ENCODE data around the gene RBM47.

The RBM47 gene

GRCh38 chr4:40623707-40624106, 6.0 kb downstream of the RBM47 start:
- DNase-seq (ENCODE audit: low spot score), result no peak

DNA sequence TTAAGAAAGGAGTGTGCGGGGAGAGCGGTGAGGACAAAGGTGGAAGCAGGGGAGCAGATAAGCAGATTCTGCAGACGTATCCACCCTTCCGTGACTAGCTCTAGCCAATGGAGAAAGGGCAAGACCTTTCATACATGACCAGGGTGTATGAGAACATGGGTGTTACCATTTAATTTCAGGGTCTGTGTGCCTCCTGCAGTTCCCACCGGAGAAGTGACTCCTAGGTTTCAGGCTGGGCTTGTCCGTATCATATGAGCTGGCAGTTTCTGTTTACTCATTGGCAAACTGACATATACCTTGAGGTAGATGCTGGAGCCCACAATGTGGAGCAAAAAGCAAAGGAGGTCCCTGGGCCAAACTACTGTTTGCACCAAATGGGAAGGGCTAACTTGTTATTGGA, 6.8 kb downstream of the RBM47 start:
- no peak for DNase-seq (ENCODE audit: low spot score)

- peak; percentile 84 for DNase-seq (ENCODE audit: low spot score)
These were observed 7.8 kb downstream of the RBM47 start for GRCh38 chr4:40621592-40622512.

DNA sequence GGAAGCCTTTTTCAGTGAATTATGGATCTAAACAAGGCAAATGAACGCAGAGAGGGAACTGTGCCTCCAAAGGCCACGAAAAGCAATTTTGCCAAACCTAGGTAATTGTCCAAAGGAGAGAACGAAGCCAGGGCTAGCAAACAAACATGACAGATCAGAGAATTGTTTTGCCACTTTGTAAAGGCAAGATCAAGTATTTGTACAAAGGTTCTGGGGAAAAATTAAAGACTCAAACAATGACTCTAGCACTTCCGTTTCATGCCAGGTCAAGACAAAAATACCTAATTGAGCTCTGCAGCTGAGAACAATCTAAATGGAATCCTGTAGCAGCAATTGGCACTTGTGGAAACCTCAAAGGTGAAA, 8.5 kb downstream of the RBM47 start:
- DNase-seq (ENCODE audit: low spot score), result no peak

DNA sequence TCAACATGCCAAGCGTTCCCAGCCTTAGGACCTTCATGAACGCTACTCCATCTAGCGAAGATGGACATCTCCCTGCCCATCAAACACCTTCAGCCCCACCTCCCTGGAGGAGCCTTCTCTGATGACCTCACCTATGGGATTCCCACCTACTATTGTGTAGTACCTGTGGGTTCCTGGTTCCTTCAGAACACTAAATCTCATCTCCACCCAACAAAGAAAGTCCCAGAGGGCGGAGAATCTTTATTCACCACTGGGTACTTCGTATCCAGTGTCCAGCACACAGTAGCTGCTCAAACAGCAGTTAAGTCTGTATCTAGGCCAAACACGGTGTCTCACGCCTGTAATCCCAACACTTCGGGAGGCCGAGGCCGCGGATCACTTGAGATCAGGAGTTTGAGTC, 10.1 kb downstream of the RBM47 start:
- DNase-seq (ENCODE audit: low spot score), result no peak

DNA sequence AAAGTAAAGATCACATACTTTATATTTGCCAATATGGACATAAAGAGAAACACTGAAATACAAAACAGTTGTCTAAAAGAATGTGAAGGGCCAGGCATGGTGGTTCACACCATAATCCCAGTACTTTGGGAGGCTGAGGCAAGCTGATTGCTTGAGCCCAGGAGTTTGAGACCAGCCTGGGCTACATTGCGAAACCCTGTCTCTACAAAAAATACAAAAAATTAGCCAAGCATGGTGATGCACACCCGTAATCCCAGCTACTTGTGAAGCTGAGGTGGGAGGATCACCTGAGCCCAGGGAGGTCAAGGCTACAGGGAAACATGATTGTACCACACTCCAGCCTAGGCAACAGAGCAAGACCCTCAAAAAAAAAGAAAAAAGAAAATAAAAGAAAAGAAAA, 11.8 kb downstream of the RBM47 start:
- DNase-seq (ENCODE audit: low spot score), result no peak

- DNase-seq (ENCODE audit: low spot score), result no peak
These were observed 15.6 kb downstream of the RBM47 start for GRCh38 chr4:40614031-40614430.

DNA sequence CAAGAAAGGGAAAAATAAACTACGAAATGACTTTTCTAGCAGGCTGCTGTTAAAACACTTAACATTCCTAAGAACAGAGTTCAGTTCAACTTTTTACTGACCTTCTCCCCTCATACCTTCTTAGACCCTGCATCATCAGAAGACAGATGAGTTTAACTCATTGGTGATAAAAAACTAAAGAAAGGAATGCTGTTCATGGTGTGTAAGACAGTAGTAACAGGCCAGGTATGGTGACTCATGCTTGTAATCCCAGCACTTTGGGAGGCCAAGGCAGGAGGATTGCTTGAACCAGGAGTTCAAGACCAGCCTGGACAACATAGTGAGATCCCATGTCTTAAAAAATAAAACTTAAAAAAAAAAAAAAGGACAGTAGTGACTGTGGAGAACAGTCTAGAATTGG, 16.2 kb downstream of the RBM47 start:
- no peak for DNase-seq (ENCODE audit: low spot score)

DNA sequence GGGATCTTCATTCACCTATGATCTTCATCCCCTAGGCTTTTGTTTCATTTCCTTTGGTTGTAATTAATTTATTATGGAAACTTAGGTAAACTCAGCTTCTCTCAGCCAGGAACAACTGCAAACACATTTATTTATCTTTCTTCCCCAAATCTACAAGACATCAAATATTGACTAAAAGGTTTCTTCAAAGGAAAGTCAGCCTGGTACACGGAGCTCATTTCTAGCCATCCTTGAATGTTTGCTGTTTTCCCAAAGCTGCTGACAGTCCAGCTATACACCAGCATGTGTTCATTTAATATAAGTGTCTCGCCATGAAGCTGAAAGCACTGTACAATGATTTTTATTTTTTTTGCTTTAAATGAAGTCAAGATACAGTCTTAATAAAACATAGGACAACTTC, 16.8 kb downstream of the RBM47 start:
- DNase-seq (ENCODE audit: low spot score), result no peak

GRCh38 chr4:40612283-40612682, 17.4 kb downstream of the RBM47 start:
- no peak for DNase-seq (ENCODE audit: low spot score)

- no peak for DNase-seq (ENCODE audit: low spot score)
These were observed 21.0 kb downstream of the RBM47 start for GRCh38 chr4:40608628-40609027.

DNA sequence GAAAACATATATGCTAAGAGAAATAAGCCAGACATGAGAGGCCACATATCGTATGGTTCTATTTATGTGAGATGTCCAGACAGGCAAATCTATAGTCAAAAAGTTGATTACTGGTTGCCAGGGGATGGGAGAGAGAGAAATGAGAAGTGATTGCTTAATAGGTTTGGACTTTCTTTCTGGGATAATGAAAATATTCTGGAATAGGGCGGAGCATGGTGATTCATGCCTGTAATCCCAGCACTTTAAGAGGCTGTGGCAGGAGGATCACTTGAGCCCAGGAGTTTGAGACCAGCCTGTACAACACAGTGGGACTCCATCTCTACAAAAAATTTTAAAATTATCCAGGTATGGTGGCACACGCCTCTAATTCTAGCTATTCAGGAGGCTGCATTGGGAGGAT, 22.4 kb downstream of the RBM47 start:
- peak; percentile 14 for DNase-seq (ENCODE audit: low spot score)

GRCh38 chr4:40606239-40606767, 23.4 kb downstream of the RBM47 start:
- no peak for DNase-seq (ENCODE audit: low spot score)

- DNase-seq (ENCODE audit: low spot score), result no peak
These were observed 26.4 kb downstream of the RBM47 start for GRCh38 chr4:40603281-40603680.

DNA sequence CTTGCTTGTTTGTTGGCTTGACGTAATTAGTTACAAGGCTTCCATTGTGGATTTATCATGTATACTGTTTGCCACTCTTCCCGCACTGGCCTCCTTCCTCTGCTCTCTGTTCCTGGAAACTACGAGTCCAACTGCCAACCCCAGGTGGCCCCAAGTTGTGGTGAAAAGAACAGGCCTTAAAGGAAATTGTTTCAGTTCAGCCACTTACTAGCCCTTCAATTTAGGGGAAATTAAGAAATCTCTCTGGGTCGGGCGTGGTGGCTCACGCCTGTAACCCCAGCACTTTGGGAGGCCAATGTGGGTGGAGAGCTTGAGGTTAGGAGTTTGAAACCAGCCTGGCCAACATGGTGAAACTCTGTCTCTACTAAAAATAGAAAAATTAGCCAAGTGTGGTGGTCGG, 28.0 kb downstream of the RBM47 start:
- no peak for DNase-seq (ENCODE audit: low spot score)

GRCh38 chr4:40600850-40601249, 28.8 kb downstream of the RBM47 start:
- no peak for DNase-seq (ENCODE audit: low spot score)

DNA sequence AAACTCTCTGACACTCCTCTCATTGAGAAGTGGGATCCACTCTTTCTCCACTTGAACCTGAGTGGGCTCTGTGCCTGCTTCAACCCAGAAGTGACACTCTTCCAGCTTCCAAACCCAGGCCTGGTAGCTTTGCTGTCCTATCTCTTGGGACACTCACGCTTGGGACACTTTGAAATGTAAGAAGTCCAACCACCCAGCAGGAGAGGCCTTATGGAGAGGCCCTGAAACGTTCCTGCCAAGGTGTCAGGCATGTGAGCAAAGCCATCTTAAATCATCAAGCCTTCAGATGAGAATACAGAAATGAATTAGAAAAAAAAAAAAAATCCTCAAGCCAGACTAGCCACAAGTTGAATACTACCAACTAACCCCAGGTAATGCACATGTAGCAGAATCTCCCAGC, 30.2 kb downstream of the RBM47 start:
- no peak for DNase-seq (ENCODE audit: low spot score)

GRCh38 chr4:40596522-40596921, 33.1 kb downstream of the RBM47 start:
- DNase-seq (ENCODE audit: low spot score), result no peak

- no peak for DNase-seq (ENCODE audit: low spot score)
These were observed 33.7 kb downstream of the RBM47 start for GRCh38 chr4:40595981-40596380.

- no peak for DNase-seq (ENCODE audit: low spot score)
These were observed 35.1 kb downstream of the RBM47 start for GRCh38 chr4:40594261-40595178.

- no peak for DNase-seq (ENCODE audit: low spot score)
These were observed 37.6 kb downstream of the RBM47 start for GRCh38 chr4:40592034-40592433.

DNA sequence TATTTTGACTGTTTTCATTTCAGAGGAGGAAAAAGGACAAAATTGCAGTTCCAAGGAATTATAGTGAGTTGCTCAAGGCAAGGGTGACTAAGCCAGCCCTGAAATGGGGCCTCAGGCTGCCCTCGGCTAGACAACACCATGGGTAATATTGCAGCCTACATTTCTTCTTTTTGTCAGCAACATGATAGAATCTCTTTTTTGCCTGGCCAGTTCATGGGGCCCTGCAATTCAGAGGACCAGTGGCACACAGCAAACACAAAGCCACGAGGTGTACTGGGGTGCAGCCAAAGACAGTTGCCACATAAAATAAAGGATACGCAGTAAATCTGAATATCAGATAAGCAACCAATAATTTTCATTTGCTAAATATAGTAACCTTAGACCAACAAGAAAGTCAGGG, 41.8 kb downstream of the RBM47 start:
- DNase-seq (ENCODE audit: low spot score), result no peak

GRCh38 chr4:40587351-40587750, 42.3 kb downstream of the RBM47 start:
- DNase-seq (ENCODE audit: low spot score), result no peak

Measured in LoVo (cell line).